Natural killer cell (primary cell): Measurements from ENCODE around the gene PRDM4. TPM values are rescaled to one million over a fixed set of nuclear protein-coding genes. Genes with fewer than 3 reads are reported as not detected.

ENCODE experiments used
- ATAC-seq, 3 donors: fragments of 150-1000 bp in 2 of 3; fragments of 200-7000 bp in 1 of 3; cut with Tn5 transposase; 1 replicate in 1 of 3; 2 replicates in 2 of 3; pipeline ENCODE4 v1.10.0; 2021; ENCODE audit warnings: mild to moderate bottlenecking in 2 of 3, moderate library complexity in 2 of 3
- DNase-seq, 2 donors: peaks; one replicate each; pipeline versions ENCODE4 v3.0.0 to v3.0.0-alpha.2; 2013 to 2021; ENCODE audit warnings: mixed read lengths in 1 of 2
- H3K27ac ChIP-seq: one replicate; pipeline ENCODE4 v1.5.1; 2013; ENCODE audit warnings: mild to moderate bottlenecking, low read length
- H3K27me3 ChIP-seq: one replicate; pipeline ENCODE4 v1.6.1; 2013; ENCODE audit warnings: low read length; ENCODE audit not compliant: control insufficient read depth, insufficient read depth
- H3K36me3 ChIP-seq: one replicate; pipeline ENCODE4 v1.6.1; 2013; ENCODE audit warnings: low read length; ENCODE audit not compliant: control insufficient read depth, insufficient read depth
- H3K4me1 ChIP-seq: one replicate; pipeline ENCODE4 v1.6.1; 2013; ENCODE audit warnings: low read length; ENCODE audit not compliant: control insufficient read depth, insufficient read depth
- H3K4me3 ChIP-seq: one replicate; pipeline ENCODE4 v1.5.1; 2013; ENCODE audit warnings: low read length
- H3K9me3 ChIP-seq: one replicate; pipeline ENCODE4 v1.6.1; 2013; ENCODE audit warnings: low read length; ENCODE audit not compliant: control insufficient read depth, insufficient read depth
- H3K27ac Mint-ChIP-seq, 2 donors: one replicate each; pipeline ENCODE4 v1.8.0; 2022; ENCODE audit warnings: mild to moderate bottlenecking in 2 of 2, mixed read lengths in 2 of 2, moderate library complexity in 1 of 2
- H3K27me3 Mint-ChIP-seq, 2 donors: one replicate each; pipeline ENCODE4 v1.8.0; 2022; ENCODE audit warnings: low read depth in 2 of 2, mixed read lengths in 2 of 2
- H3K36me3 Mint-ChIP-seq: one replicate; pipeline ENCODE4 v1.8.0; 2022; ENCODE audit warnings: mixed read lengths
- H3K4me1 Mint-ChIP-seq, 2 donors: one replicate each; pipeline ENCODE4 v1.8.0; 2022; ENCODE audit warnings: mixed read lengths in 2 of 2
- H3K4me3 Mint-ChIP-seq: one replicate; pipeline ENCODE4 v1.8.0; 2022; ENCODE audit warnings: mild to moderate bottlenecking, moderate library complexity, mixed read lengths
- H3K9me3 Mint-ChIP-seq, 2 donors: one replicate each; pipeline ENCODE4 v1.8.0; 2022; ENCODE audit warnings: mixed read lengths in 2 of 2
- WGBS: methylation state at CpG from one replicate; pipeline ENCODE4 v1.1.7; 2013; ENCODE audit warnings: missing lambda C conversion rate; ENCODE audit not compliant: insufficient coverage; 5-methylcytosine and 5-hydroxymethylcytosine counted together
- intact Hi-C: fragments of 100-400 bp; cut with micrococcal nuclease; formaldehyde crosslinking; loops from one replicate; pipeline ENCODE4 v1.14.2; 2022
- total RNA-seq, 4 donors: library from RNA; stranded (reverse); fragments of 120-200 nt in 1 of 4; gene quantifications; one replicate each; pipeline versions ENCODE4 v1.2.3 to v1.2.4, GENCODE V29; 2013 to 2022
- TF ChIP-seq, protein P1 (sequence below): fragments of 200-600 bp; IDR thresholded peaks from one replicate; pipeline ENCODE4 v1.8.0; 2022; ENCODE audit warnings: antibody characterized with exemption

Gene PRDM4
- total RNA-seq, 3 donors from 2014 or later (not counting 1 experiment from before 2014, with no cell fraction given) = 37.0 to 49.5 (median 40.5) TPM

DNA sequence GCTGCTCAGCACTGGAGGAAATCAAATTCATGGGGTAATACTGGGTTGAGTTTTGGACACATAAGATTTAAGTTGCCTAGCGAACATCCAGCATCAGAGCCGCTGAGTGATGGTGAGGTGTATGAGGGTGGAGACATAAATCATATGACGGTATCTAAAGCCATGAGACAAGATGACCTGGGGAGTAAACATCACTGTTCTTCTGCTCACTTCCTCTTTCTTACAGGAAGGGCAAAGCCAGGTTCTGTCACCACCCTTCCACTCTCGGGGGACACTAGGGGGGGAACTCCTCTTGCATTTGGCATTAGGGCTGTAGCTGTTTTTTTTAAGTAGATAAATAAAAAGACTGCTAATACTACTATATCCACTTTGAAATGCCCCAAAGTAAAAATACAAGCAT, 24.0 kb downstream of the PRDM4 start:
- peaks cover 9 to 15% of the 10 kb centered on the region in 2 donors for H3K4me1 Mint-ChIP-seq

DNA sequence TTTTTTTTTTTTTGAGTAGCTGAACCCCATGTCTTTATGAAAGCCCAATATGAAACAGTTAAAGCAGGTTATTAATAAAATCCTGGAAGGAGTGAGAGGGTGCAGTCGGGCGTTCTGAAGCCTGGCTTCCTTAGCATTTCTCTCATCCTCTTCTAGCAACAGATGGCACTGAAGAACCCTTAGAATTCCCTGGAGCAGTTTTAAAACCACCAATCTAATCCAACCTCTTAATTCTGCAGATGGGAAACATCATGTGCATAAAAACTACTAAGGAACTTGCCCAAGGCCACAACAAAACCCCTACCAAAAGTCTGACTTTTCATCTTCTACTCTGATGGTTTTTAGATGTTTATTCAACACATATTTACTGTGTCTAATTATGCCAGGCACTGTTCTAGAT, 25.2 kb downstream of the PRDM4 start:
- peaks cover 79% of the 10 kb centered on the region for H3K36me3 ChIP-seq
- 90% methylated on average over 2 of the region's 2 CpGs for WGBS

More for the DNA sequence above, 24.0 kb downstream of the PRDM4 start:
- Mint-ChIP-seq H3K36me3 (peaks cover 51% of the 10 kb centered on the region), H3K4me3 (no peak overlapping the region), H3K9me3 (no peaks in the 10 kb centered on the region), H3K27me3 (no peaks in the 10 kb centered on the region), H3K27ac (peak overlapping the region; percentile 12 to 60)
- TF ChIP-seq, protein P1, sequence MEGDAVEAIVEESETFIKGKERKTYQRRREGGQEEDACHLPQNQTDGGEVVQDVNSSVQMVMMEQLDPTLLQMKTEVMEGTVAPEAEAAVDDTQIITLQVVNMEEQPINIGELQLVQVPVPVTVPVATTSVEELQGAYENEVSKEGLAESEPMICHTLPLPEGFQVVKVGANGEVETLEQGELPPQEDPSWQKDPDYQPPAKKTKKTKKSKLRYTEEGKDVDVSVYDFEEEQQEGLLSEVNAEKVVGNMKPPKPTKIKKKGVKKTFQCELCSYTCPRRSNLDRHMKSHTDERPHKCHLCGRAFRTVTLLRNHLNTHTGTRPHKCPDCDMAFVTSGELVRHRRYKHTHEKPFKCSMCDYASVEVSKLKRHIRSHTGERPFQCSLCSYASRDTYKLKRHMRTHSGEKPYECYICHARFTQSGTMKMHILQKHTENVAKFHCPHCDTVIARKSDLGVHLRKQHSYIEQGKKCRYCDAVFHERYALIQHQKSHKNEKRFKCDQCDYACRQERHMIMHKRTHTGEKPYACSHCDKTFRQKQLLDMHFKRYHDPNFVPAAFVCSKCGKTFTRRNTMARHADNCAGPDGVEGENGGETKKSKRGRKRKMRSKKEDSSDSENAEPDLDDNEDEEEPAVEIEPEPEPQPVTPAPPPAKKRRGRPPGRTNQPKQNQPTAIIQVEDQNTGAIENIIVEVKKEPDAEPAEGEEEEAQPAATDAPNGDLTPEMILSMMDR = no peak
- ATAC-seq = peak; percentile 43 to 63 (median 46)
- intact Hi-C loops = no loop called here
- peak in 1 of 2 donors; percentile 8 for DNase-seq
- Histone ChIP-seq H3K9me3 (no peaks in the 10 kb centered on the region), H3K4me3 (no peak overlapping the region), H3K4me1 (peaks cover 9% of the 10 kb centered on the region), H3K27me3 (no peaks in the 10 kb centered on the region), H3K27ac (peak overlapping the region; percentile 94), H3K36me3 (peaks cover 90% of the 10 kb centered on the region)
- WGBS = 63% methylated on average over 3 of the region's 4 CpGs

DNA sequence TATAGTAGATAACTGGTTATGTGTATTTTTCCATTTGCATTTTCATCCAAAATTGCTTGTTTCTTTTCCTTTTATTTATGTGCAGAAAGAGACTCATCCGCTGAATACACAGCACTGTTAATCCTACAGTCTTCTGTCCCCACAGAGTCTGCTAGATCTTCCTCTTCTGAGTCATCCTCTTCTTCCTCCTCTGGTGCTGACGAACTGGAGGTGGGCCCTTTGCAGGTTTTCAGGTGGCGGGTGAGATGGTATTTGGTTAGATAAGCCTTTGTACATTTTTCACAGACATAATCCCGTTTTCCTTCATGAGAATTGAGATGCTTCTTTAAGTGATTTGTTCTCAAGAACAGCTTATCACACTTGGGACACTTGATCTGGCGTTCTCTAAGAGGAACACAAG, 26.8 kb downstream of the PRDM4 start:
- Mint-ChIP-seq H3K36me3 (peaks cover 35% of the 10 kb centered on the region), H3K4me3 (no peak overlapping the region), H3K27ac (peak overlapping the region in 1 of 2 donors; percentile 22), H3K4me1 (peaks cover 9 to 10% of the 10 kb centered on the region in 2 donors), H3K27me3 (no peaks in the 10 kb centered on the region), H3K9me3 (no peaks in the 10 kb centered on the region)
- Histone ChIP-seq H3K36me3 (peaks cover 62% of the 10 kb centered on the region), H3K9me3 (no peaks in the 10 kb centered on the region), H3K27ac (no peak overlapping the region), H3K27me3 (no peaks in the 10 kb centered on the region), H3K4me1 (peaks cover 9% of the 10 kb centered on the region), H3K4me3 (no peak overlapping the region)
- 93% methylated on average over 3 of the region's 5 CpGs for WGBS
- no peak for ATAC-seq
- no peak for DNase-seq
- intact Hi-C loops = no loop called here
- TF ChIP-seq, protein P1 = no peak

More for the DNA sequence above, 25.2 kb downstream of the PRDM4 start:
- Histone ChIP-seq H3K4me3 (no peak overlapping the region), H3K27ac (peak overlapping the region; percentile 94), H3K9me3 (no peaks in the 10 kb centered on the region), H3K4me1 (peaks cover 9% of the 10 kb centered on the region), H3K27me3 (no peaks in the 10 kb centered on the region)
- Mint-ChIP-seq H3K27me3 (no peaks in the 10 kb centered on the region), H3K27ac (peak overlapping the region; percentile 12 to 60), H3K9me3 (no peaks in the 10 kb centered on the region), H3K4me1 (peaks cover 9 to 10% of the 10 kb centered on the region in 2 donors), H3K4me3 (no peak overlapping the region), H3K36me3 (peaks cover 41% of the 10 kb centered on the region)
- ATAC-seq = no peak
- DNase-seq = no peak
- TF ChIP-seq, protein P1 = no peak
- intact Hi-C loops = no loop called here

DNA sequence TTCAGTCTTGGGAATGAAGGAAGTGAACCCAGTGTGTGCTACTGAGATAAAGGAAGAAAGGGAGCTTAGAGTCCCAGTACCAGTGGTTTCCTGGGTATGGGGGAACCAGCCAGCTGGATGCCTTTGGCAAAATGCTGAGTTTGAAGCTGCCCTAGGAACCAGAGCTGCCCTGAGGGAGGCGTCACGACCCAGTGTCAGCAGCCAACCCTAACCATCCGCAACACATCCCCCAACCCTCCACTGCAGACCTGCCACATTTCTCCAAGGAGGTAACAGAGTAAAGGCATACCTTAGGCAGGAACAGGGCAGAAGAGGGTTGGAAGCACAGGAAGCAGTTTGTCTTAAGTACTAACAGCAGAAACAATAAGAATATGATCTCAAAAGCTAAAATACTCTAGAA, 28.6 kb downstream of the PRDM4 start:
- intact Hi-C loops = no loop called here
- ATAC-seq (no peak), DNase-seq (no peak)
- no peak overlapping the region for H3K4me3 ChIP-seq
- H3K4me1 ChIP-seq = peaks cover 5% of the 10 kb centered on the region
- WGBS = 89% methylated on average over 3 of the region's 3 CpGs
- TF ChIP-seq, protein P1 = no peak
- peak overlapping the region in 1 of 2 donors; percentile 17 for H3K27ac Mint-ChIP-seq
- no peaks in the 10 kb centered on the region for H3K27me3 Mint-ChIP-seq
- peaks cover 23% of the 10 kb centered on the region for H3K36me3 Mint-ChIP-seq
- no peak overlapping the region for H3K27ac ChIP-seq
- no peaks in the 10 kb centered on the region for H3K9me3 ChIP-seq
- peaks cover 45% of the 10 kb centered on the region for H3K36me3 ChIP-seq
- peaks cover 9 to 10% of the 10 kb centered on the region in 2 donors for H3K4me1 Mint-ChIP-seq
- no peak overlapping the region for H3K4me3 Mint-ChIP-seq
- no peaks in the 10 kb centered on the region for H3K27me3 ChIP-seq
- no peaks in the 10 kb centered on the region for H3K9me3 Mint-ChIP-seq
